ENCODE data around the gene ZNF653. TPM values are rescaled to one million over a fixed set of nuclear protein-coding genes. Genes with fewer than 3 reads are reported as not detected.

Gene ZNF653
- total and polyA plus RNA-seq, 9 of the 15 experiments (the other 6 are each of a cell fraction or from before 2014, with no cell fraction given) = 1.6 to 8.0 (median 4.2) TPM; not detected in 2

DNA sequence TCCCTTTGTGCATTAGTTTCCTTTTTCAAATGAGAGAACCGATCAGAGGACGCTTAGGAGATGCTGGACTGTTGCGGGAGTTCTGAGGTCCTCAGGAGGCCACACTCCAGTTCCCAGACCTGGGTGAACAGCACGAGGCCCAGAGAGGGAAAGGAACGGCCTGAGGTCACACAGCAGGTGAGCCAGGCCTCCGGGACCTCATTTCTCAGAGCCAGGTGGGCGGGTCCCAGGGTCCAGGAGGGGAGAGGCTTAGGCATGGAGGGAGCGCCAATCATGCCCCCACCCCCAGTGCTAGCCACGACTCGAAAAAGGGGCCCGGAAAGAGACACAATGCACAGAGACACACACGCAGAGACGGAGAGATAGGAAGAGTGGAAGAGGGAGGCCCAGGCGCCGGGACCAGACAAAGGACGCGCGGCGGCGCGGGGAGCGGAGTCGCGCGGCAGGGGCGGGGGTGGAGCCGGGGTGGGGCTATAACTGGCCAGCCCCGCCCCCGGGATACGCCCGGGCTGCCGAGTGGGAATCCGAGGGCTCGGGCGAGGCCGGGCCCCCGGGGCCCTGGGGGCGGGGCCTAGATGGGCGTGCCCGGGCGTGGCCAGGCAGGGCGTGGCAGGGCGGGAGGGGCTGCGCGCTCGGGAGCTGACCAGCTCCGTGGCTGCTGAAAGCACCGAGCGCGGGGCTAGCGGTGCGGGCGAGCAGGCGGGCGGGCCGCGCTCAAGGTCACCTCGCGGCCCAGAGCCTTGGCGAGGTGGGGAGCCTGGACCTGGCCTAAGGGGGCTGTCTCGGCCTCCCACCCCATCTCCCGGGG lies 26.3 kb downstream of the ZNF653 start (continued):
- TF ChIP-seq KLF13 (tag; IDR thresholded peaks at IDR 0.05; ENCODE audit: borderline replicate concordance, low read depth) (peak; percentile 96), RBM14 (IDR thresholded peaks at IDR 0.05; ENCODE audit: borderline replicate concordance, insufficient read depth, low read depth, low read length) (no peak), NEUROD1 (IDR thresholded peaks at IDR 0.05; ENCODE audit: borderline replicate concordance, low read depth, low read length, partially characterized antibody) (peak; percentile 23), HDAC1 (IDR thresholded peaks at IDR 0.05) (peak in 1 of 2 experiments; percentile 20; a peak in 1 of 4 replicates), GABPB1 (CRISPR knock-in tag; IDR thresholded peaks at IDR 0.05) (peak; percentile 53), TFAM (CRISPR knock-in tag; conservative IDR thresholded peaks at IDR 0.05) (no peak), NR3C1 (CRISPR knock-in tag; IDR thresholded peaks at IDR 0.05) (peak; percentile 96; the same call in 1 of the 2 replicates), EHMT2 (IDR thresholded peaks at IDR 0.05) (peak; percentile 94), ZZZ3 (IDR thresholded peaks at IDR 0.05) (no peak), ZNF766 (CRISPR knock-in tag; conservative IDR thresholded peaks at IDR 0.05) (peak; percentile 52; the same call in 1 of the 2 replicates), RAD51 (IDR thresholded peaks at IDR 0.05; ENCODE audit: borderline replicate concordance, low read depth) (no peak), ZNF217 (CRISPR knock-in tag; IDR thresholded peaks at IDR 0.05) (no peak), ZNF282 (CRISPR knock-in tag; IDR thresholded peaks at IDR 0.05) (no peak), JUND (IDR thresholded peaks at IDR 0.05; ENCODE audit: borderline replicate concordance, low read depth, low read length) (0 out of 2 replicates have a peak, but pooled peaks have one; percentile 4), JUND (tag; IDR thresholded peaks at IDR 0.05; ENCODE audit: borderline replicate concordance, low read depth, low read length) (peak; percentile 6; the same call in 1 of the 3 replicates), KAT2B (IDR thresholded peaks at IDR 0.05; ENCODE audit: low read depth, low read length) (no peak)
- TF ChIP-seq, protein P1, sequence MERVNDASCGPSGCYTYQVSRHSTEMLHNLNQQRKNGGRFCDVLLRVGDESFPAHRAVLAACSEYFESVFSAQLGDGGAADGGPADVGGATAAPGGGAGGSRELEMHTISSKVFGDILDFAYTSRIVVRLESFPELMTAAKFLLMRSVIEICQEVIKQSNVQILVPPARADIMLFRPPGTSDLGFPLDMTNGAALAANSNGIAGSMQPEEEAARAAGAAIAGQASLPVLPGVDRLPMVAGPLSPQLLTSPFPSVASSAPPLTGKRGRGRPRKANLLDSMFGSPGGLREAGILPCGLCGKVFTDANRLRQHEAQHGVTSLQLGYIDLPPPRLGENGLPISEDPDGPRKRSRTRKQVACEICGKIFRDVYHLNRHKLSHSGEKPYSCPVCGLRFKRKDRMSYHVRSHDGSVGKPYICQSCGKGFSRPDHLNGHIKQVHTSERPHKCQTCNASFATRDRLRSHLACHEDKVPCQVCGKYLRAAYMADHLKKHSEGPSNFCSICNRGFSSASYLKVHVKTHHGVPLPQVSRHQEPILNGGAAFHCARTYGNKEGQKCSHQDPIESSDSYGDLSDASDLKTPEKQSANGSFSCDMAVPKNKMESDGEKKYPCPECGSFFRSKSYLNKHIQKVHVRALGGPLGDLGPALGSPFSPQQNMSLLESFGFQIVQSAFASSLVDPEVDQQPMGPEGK (CRISPR knock-in tag; IDR thresholded peaks at IDR 0.05; ENCODE audit: borderline replicate concordance) = no peak
- TF ChIP-seq, protein P2, sequence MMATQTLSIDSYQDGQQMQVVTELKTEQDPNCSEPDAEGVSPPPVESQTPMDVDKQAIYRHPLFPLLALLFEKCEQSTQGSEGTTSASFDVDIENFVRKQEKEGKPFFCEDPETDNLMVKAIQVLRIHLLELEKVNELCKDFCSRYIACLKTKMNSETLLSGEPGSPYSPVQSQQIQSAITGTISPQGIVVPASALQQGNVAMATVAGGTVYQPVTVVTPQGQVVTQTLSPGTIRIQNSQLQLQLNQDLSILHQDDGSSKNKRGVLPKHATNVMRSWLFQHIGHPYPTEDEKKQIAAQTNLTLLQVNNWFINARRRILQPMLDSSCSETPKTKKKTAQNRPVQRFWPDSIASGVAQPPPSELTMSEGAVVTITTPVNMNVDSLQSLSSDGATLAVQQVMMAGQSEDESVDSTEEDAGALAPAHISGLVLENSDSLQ (IDR thresholded peaks at IDR 0.05) = peak; percentile 57; the same call in 1 of the 2 replicates
- TF ChIP-seq, protein P3, sequence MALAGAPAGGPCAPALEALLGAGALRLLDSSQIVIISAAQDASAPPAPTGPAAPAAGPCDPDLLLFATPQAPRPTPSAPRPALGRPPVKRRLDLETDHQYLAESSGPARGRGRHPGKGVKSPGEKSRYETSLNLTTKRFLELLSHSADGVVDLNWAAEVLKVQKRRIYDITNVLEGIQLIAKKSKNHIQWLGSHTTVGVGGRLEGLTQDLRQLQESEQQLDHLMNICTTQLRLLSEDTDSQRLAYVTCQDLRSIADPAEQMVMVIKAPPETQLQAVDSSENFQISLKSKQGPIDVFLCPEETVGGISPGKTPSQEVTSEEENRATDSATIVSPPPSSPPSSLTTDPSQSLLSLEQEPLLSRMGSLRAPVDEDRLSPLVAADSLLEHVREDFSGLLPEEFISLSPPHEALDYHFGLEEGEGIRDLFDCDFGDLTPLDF (CRISPR knock-in tag; IDR thresholded peaks at IDR 0.05) = peak; percentile 87; the same call in 1 of the 2 replicates
- TF ChIP-seq, protein P4, sequence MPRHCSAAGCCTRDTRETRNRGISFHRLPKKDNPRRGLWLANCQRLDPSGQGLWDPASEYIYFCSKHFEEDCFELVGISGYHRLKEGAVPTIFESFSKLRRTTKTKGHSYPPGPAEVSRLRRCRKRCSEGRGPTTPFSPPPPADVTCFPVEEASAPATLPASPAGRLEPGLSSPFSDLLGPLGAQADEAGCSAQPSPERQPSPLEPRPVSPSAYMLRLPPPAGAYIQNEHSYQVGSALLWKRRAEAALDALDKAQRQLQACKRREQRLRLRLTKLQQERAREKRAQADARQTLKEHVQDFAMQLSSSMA (CRISPR knock-in tag; IDR thresholded peaks at IDR 0.05) = no peak
- TF ChIP-seq, protein P5, sequence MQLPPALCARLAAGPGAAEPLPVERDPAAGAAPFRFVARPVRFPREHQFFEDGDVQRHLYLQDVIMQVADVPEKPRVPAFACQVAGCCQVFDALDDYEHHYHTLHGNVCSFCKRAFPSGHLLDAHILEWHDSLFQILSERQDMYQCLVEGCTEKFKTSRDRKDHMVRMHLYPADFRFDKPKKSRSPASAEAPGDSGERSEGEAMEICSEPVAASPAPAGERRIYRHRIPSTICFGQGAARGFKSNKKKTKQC (CRISPR knock-in tag; IDR thresholded peaks at IDR 0.05) = peak; percentile 94

All from K562 (cell line).